HG03175 (cell line): ENCODE results near the gene NRG2.
A peak's percentile ranks its signal among the peaks of the same experiment; 100 is the strongest.

Experiments
- ATAC-seq: cut with Tn5 transposase; IDR thresholded peaks from one replicate; pipeline ENCODE4 v1.9.1; 2021; ENCODE audit warnings: mild to moderate bottlenecking, moderate library complexity; ENCODE audit not compliant: unreplicated experiment

The NRG2 gene

DNA sequence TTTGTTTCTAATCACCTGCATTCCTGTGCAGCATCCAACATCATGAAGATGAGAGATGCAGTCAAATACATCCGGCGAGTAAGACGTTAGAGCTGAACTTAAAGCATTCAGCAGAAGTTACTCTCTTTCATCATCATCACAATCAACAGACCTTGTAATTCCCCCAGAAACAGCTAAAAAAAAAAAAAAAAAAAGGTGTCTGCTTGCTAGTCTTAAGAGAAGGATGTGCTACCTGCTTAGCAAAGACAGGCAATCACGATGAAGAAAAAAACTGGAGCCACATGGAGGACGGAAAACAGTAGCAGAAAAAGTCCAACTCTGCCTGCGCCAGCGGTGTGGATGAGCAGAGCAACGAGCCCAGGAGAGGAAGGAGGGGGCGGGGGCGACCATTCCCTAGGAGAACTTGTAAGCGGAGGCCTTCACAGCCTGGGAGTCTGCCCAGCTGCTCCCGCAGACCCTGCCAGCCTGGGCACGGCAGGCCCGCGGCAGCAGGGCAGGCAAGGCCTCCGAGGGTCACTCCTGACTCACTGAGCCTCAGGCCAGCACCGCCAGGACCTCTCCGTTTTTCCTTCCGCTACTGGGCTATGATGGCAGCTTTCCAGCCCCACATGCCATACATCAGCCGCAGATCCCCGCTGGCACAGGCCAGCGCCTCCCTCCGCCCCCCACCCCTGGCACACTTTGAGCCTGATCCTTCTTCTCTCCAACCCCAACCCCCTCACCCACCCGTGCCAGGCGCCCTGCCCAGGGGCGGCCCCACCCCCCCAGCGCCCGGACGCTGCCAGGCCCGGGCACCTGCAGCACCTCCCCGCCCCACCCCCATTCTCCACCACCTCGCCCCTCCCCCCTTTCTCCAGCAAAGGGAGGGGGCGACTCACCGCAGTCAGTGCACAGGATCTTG is 1.4 kb downstream of the NRG2 start:
- ATAC-seq: no peak

- ATAC-seq: no peak
Observed at GRCh38 chr5:140041099-140041491, 2.0 kb downstream of the NRG2 start.

DNA sequence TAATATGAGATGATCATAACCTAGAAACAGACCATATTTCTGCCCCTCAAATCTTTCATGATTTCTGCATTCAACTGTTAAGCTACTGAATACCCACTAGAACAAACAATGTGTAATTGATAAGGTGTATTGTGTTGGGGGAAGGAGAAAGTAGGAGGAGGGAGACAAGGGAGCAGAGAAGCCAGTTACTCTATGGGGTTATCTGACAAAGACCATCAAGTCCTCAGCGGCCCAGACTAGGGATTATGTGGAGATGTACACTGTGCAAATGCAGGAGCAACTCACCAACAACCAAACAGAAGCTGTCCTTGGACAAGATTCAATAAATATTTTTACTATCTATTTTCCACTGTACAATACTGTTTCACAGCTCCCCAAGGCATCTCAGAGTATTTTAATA is 2.7 kb downstream of the NRG2 start:
- ATAC-seq: no peak

DNA sequence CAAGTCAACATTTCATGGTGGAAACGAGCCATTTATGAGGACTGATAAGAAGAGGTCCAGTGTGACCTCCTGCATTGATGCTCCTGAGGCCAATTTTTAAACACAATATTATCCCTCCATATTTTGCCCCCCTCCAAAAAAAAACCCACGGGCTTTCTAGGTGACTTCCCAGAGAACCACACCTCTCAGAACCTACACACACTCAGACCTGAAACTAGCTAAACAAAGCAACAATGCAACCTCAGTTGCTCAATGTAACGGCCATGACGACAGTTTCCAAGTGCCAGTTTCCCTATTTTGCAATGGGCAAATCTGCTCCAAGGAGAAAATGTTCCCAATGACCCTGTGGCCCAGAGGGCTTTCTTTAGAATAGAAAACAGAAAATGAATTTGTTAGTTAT is 3.5 kb downstream of the NRG2 start:
- ATAC-seq: no peak

DNA sequence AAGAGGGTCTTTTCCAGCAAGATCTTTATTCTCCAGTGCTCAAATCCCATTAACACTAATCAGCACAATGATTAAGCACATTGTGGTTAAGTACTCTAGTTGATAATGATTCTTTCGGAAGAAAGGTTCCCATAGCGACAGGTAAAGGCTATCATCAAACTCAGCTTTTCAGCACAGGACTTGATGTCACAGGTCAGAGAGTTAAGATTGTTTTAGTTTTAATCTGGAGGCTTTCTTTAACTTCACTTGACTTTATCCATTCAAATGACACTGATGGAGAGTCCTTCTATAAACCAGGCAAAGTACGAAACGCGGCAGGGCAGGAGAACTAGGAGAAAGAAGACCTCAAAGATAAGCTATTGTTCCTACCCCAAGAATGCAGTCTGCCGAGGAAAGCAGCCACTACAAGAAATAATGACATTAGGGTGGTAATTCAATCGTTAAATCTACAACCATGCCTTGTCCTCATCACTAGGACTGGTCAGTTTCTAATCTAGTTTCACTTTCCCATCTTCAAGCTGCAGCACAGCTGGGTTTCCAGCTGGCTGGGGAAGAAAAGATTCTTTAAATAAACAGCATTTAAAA is 4.6 kb downstream of the NRG2 start:
- peak; percentile 33 for ATAC-seq

DNA sequence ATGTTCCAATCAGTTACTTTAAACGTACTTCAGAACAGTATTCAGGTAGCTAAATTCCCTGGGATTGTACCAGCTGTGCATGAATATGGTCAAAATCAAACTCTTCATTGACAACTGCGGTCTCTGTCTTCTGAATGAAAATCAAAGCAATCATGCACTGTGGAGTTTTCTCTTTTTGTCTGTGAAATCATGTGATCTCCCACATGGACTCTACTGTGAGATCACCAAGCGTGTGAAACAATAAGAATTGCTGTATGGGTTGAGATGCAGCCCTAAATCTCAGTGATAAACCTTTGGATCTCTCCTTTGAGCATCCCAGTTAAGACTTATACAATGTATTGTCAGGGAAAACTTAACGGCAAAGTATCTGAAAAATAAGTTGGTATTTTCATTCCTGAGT is 6.1 kb downstream of the NRG2 start:
- ATAC-seq: no peak

- no peak for ATAC-seq
Observed at GRCh38 chr5:140035881-140036280, 7.2 kb downstream of the NRG2 start.

DNA sequence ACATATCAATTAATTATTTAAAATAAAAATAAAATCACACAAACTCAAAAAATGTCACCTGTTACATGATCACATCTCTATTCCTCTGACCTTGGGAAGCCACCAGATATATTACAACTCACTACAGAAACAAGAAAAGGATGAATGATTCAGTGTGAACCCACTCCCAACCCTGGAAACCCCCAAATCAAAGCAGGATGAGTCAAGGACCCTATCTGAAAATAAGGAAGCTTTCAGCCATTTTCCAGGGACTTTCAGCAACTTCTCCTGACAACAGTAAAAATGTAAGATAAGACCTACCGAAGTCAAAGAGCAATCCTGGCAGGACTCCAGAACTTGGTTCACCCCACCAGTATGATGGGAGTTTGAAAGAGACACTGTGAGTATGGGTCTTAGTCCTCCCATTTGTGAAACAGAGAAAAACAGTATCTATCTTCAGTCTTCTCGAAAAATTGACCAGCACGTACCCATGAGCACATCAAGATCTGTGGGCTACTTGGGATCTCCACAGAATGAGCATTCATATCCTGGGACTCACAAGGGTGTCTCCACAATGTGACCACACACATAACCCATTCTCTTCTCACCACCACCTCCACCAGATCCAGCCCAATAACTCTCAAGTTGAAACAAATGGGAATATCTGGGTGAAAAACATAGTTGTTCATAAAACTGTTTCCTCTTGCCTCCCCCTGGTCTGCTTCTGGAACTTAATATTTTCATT is 9.9 kb downstream of the NRG2 start:
- ATAC-seq: no peak

DNA sequence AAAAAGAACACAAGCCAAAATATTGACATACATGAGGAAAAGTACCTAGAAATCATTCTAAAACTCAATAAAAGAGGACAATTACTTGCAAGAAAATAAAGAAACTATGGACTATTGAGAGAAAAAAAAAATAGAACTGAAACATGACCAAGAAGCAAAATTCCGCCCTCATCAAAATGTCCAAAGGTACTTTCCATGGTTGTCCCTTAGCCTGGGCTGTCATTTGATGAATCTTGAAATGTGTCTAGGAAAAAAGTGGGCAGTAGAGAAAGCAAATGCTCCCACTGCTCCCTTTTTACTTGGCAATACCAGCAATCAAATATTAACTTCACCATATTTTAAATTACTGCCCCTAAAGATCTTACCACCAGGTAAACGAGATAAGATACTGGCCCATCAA is 10.8 kb downstream of the NRG2 start:
- ATAC-seq: no peak

DNA sequence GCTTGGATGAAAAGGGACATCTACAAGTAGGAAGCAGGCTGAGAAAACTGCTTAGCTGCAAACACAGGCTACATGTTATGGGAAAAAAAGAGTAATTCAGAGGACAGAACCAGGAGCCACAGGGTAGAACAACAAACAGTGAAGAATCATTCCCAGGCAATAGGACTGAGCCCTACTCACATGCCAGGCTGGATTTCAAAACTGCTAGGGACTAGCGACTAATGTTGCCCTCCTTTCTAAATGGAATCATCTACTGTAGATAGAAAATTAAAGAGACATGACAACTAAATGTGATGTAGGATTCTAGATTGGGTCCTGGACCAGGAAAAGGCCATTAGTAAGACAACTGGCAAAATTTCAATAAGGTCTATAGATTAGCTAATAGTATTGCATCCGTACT is 15.3 kb downstream of the NRG2 start:
- ATAC-seq: no peak

- no peak for ATAC-seq
Observed at GRCh38 chr5:140025736-140026135, 17.4 kb downstream of the NRG2 start.

DNA sequence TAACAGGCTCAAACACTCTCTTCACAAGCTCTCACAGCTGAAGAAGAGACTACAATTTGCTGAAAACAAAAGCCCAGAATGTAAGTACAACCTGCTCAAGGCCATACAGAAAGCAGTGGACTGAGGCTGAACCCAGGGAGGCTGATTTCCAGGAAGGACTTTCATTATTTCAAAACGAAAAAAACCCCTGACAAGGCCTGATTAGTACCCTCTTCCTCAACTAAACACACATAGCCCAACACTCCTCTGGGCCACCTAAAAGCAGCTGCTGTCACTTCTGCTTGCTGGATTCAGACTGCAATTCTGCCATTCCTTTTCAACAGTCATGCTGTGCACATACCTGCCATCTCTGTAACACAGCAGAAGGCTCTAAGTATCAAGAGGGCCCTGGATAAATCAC is 18.2 kb downstream of the NRG2 start:
- ATAC-seq: no peak

- ATAC-seq: no peak
Observed at GRCh38 chr5:140023611-140024191, 19.4 kb downstream of the NRG2 start.

- no peak for ATAC-seq
Observed at GRCh38 chr5:140020601-140021177, 22.4 kb downstream of the NRG2 start.

DNA sequence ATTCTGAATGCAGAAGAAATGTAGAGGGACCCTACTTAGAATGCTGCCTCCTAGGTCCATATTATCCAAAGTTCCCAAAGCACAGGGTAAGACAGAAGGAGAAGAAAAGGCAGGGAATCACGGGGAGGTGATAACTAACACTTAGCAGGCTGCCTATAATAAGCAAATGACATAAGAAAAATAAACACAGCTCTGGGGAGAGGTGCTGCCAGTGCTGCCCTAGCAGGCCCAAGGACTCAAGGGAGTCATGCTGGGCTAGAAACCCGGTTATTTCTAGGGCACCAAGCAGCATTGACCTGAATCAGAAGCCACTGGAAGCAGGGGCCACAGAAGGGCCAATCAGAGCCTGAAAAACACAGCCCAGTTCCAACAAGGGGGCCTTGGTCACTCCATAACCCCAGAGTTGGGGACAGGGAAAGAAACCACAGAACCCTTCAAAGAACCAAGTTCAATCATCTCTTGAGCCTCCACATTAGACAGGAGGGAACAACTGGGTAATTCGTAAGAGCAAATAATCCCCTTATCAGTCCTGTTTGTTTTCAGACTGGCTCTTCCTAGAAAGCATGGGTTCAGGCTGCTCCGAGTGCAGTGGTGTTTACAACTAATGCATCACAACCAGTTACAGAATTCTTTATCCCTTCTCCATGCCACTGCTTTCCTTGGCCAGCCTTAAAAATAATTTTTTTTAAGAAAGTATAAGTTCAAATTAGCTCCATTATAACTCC is 24.0 kb downstream of the NRG2 start:
- ATAC-seq: no peak

GRCh38 chr5:140018517-140018916 is 24.6 kb downstream of the NRG2 start:
- ATAC-seq: no peak

DNA sequence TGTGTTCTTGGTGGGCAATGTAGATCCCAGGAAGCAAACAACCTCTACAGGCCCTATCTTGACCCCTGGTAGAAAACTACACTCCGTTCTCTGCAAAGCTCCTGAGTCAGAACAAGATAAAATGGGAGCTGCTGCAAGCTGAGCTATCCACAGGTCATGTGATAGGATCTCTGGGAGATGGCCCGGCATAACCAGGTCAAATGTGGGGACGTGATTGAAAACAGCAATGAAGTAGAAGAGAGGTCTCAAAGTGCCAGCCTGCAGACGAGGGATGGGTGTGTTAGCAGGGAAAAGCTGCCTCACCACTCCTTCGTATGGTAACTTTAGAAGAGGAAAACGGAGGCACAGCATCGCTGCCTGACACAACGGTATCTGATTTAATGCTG is 25.0 kb downstream of the NRG2 start:
- ATAC-seq: no peak

GRCh38 chr5:140017397-140018095 is 25.6 kb downstream of the NRG2 start:
- no peak for ATAC-seq

DNA sequence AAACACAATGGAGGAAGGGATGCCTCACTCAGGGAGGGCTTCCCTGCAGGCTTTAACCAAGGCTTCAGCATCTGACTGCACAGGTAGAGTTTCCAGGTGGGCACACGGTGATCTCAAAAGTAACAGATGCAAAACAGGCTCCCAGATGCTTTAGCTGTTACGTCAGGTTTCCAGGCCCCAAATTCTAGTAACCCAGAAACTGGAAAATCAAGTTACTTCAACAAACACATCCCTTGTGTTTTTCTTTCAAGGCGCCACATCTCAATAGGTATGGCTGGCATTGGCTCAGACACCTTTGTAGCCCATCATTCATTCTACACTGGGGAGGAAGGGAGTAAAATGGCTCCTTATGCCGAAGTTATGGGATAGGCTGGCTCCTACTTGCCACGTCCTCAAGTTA is 27.4 kb downstream of the NRG2 start:
- no peak for ATAC-seq

DNA sequence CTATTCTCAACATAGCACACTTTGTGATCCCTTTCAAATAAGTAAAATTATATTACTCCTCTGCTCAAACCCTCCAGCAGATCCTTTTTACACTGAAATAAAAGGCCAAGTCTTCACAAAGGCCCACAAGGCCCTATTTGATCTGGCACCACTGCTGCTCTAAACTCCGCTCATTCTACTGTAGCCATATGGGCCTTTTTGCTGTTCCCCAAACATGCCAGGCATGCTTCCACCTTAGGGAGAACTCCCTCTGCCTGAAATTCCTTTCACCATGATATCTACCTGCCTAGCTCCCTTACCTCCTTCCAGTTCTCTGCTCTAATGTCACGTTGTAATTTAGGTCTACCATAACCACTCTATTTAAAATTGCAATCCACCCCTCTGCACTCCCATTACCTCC is 28.3 kb downstream of the NRG2 start:
- no peak for ATAC-seq
